Body of pancreas (tissue), 4 donors: Measurements from ENCODE around the gene CCDC38.

ENCODE experiments used
- POLR2A ChIP-seq, 3 donors: fragments of 450-650 bp; IDR thresholded peaks; one replicate each; pipeline ENCODE4 v1.6.1; 2016; ENCODE audit warnings: antibody characterized with exemption in 3 of 3, mild to moderate bottlenecking in 2 of 3
- TF ChIP-seq, protein P1 (sequence below), 7 experiments: fragments of 450-650 bp in 4 of 7; fragments of 200-600 bp in 3 of 7; sonication (generic) in 3 of 7; IDR thresholded peaks; one replicate each; pipeline ENCODE4 v1.5.1; 2016 to 2019; ENCODE audit warnings: antibody characterized with exemption in 7 of 7

DNA sequence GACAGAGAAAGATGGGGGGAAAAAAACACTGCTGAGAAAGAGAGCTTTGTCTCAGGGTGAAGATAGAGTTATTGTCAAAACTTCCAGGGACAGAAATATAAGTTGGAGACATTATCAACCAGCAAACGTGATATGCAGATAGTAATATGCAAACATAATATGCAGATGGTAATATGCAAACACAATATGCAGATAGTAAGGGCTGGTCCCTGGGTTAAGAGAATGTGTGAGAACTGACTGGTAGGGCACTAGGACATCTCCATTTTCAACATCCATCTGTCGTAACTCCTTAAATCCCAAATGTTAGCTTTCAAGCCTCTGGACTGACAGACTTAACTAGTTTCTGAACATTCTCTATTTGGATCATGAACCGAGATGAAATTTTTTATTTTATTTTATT lies 51.5 kb downstream of the CCDC38 start:
- no peak for TF ChIP-seq POLR2A (IDR thresholded peaks at IDR 0.05)
- TF ChIP-seq, protein P1, sequence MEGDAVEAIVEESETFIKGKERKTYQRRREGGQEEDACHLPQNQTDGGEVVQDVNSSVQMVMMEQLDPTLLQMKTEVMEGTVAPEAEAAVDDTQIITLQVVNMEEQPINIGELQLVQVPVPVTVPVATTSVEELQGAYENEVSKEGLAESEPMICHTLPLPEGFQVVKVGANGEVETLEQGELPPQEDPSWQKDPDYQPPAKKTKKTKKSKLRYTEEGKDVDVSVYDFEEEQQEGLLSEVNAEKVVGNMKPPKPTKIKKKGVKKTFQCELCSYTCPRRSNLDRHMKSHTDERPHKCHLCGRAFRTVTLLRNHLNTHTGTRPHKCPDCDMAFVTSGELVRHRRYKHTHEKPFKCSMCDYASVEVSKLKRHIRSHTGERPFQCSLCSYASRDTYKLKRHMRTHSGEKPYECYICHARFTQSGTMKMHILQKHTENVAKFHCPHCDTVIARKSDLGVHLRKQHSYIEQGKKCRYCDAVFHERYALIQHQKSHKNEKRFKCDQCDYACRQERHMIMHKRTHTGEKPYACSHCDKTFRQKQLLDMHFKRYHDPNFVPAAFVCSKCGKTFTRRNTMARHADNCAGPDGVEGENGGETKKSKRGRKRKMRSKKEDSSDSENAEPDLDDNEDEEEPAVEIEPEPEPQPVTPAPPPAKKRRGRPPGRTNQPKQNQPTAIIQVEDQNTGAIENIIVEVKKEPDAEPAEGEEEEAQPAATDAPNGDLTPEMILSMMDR (IDR thresholded peaks at IDR 0.05): no peak
